NB4 (cell line): ENCODE data around the gene LCMT2.

Source experiments
- POLR2A ChIP-seq: IDR thresholded peaks from 2 replicates; pipeline ENCODE4 v1.6.1; 2011; ENCODE audit warnings: mild to moderate bottlenecking; ENCODE audit not compliant: insufficient read length; ENCODE audit errors: extremely low read depth
- TF ChIP-seq, protein P1 (sequence below): IDR thresholded peaks from one replicate; pipeline ENCODE4 v1.5.1; 2012; ENCODE audit warnings: low read depth, low read length

DNA sequence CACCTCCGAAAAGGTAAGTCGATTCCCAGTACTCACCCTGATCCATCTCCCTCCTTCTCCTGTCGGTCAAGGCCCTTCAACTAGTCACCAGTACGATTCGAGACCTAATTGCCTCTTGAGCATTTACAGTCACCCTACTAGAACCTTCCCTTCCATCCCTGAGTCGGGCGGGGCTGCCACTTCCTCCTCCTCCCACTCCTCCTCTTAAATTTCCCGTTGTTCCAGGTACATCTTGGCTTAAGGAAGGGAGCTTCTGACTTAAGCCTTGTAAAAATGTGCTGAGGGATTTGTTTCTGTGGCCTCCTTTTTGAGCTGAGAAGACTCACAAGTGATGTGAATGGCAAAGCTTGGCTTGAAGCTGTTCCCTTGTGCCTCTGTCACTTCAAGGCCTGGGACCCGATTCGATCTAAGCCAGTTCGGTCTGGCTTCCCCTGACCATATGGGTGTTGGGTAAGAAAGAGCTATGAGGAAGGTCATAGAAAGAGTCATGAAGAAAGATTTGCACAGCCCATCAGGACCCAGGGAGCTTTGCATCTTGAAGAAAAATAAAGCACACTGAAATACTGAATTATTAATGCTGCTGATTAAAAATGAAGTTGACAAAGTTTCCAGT, 28.1 kb downstream of the LCMT2 start, which contains the start of gene TGM7:
- TF ChIP-seq, protein P1, sequence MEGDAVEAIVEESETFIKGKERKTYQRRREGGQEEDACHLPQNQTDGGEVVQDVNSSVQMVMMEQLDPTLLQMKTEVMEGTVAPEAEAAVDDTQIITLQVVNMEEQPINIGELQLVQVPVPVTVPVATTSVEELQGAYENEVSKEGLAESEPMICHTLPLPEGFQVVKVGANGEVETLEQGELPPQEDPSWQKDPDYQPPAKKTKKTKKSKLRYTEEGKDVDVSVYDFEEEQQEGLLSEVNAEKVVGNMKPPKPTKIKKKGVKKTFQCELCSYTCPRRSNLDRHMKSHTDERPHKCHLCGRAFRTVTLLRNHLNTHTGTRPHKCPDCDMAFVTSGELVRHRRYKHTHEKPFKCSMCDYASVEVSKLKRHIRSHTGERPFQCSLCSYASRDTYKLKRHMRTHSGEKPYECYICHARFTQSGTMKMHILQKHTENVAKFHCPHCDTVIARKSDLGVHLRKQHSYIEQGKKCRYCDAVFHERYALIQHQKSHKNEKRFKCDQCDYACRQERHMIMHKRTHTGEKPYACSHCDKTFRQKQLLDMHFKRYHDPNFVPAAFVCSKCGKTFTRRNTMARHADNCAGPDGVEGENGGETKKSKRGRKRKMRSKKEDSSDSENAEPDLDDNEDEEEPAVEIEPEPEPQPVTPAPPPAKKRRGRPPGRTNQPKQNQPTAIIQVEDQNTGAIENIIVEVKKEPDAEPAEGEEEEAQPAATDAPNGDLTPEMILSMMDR, result no peak
- no peak for TF ChIP-seq POLR2A
